Cardiac fibroblast (primary cell): Measurements from ENCODE around the gene L3MBTL3.

Experiments
- DNase-seq, 2 donors: peaks; one replicate each; pipeline versions ENCODE4 v3.0.0 to v3.0.0-alpha.2; 2010; ENCODE audit warnings: low read depth in 2 of 2
- H3K4me3 ChIP-seq, 2 donors: replicated peaks in 1 of 2; 1 replicate in 1 of 2; 2 replicates in 1 of 2; pipeline ENCODE4 v1.5.1; 2011; ENCODE audit warnings: low read depth in 2 of 2, low read length in 2 of 2, mild to moderate bottlenecking in 2 of 2, moderate library complexity in 1 of 2
- CTCF ChIP-seq: IDR thresholded peaks from one replicate; pipeline ENCODE4 v1.5.1; 2011; ENCODE audit warnings: low read depth, mild to moderate bottlenecking, low read length, inconsistent platforms

The L3MBTL3 gene

GRCh38 chr6:130090796-130091195 lies 72.4 kb downstream of the L3MBTL3 start:
- DNase-seq, result no peak
- TF ChIP-seq CTCF, result no peak
- H3K4me3 ChIP-seq, result no peak overlapping the region

- no peak for TF ChIP-seq CTCF
- DNase-seq, result no peak
- no peak overlapping the region for H3K4me3 ChIP-seq
Measured at GRCh38 chr6:130093546-130093945, 75.2 kb downstream of the L3MBTL3 start.

GRCh38 chr6:130098317-130098716 lies 79.9 kb downstream of the L3MBTL3 start:
- H3K4me3 ChIP-seq, result no peak overlapping the region
- TF ChIP-seq CTCF, result no peak
- DNase-seq, result no peak

- no peak overlapping the region for H3K4me3 ChIP-seq
- DNase-seq, result no peak
- no peak for TF ChIP-seq CTCF
Measured at GRCh38 chr6:130099119-130099518, 80.7 kb downstream of the L3MBTL3 start.

- no peak for DNase-seq
- no peak overlapping the region for H3K4me3 ChIP-seq
- no peak for TF ChIP-seq CTCF
Measured at GRCh38 chr6:130105996-130106704, 87.8 kb downstream of the L3MBTL3 start.

- H3K4me3 ChIP-seq, result no peak overlapping the region
- no peak for TF ChIP-seq CTCF
- DNase-seq, result peak in 1 of 2 donors; percentile 7
Measured at GRCh38 chr6:130107710-130108109, 89.3 kb downstream of the L3MBTL3 start.

- TF ChIP-seq CTCF, result no peak
- DNase-seq, result peak; percentile 3 to 5
- no peak overlapping the region for H3K4me3 ChIP-seq
Measured at GRCh38 chr6:130111031-130111430, 92.7 kb downstream of the L3MBTL3 start.
